DOHH2 (cell line): ENCODE measurements around the gene RBBP8.

Experiments
- EZH2phosphoT487 ChIP-seq: fragments of 200-600 bp; sonication (generic); IDR thresholded peaks from 2 replicates; pipeline ENCODE4 v1.6.1; 2017; ENCODE audit warnings: borderline replicate concordance, mild to moderate bottlenecking, antibody characterized with exemption, low read length, moderate library complexity, mixed read lengths
- TF ChIP-seq, protein P1 (sequence below): fragments of 200-600 bp; sonication (generic); IDR thresholded peaks from one replicate; pipeline ENCODE4 v1.5.1; 2014; ENCODE audit warnings: antibody characterized with exemption, mild to moderate bottlenecking, low read depth, low read length; ENCODE audit not compliant: poor library complexity, severe bottlenecking

GRCh38 chr18:22977847-22978701 lies 44.9 kb downstream of the RBBP8 start:
- TF ChIP-seq, protein P1, sequence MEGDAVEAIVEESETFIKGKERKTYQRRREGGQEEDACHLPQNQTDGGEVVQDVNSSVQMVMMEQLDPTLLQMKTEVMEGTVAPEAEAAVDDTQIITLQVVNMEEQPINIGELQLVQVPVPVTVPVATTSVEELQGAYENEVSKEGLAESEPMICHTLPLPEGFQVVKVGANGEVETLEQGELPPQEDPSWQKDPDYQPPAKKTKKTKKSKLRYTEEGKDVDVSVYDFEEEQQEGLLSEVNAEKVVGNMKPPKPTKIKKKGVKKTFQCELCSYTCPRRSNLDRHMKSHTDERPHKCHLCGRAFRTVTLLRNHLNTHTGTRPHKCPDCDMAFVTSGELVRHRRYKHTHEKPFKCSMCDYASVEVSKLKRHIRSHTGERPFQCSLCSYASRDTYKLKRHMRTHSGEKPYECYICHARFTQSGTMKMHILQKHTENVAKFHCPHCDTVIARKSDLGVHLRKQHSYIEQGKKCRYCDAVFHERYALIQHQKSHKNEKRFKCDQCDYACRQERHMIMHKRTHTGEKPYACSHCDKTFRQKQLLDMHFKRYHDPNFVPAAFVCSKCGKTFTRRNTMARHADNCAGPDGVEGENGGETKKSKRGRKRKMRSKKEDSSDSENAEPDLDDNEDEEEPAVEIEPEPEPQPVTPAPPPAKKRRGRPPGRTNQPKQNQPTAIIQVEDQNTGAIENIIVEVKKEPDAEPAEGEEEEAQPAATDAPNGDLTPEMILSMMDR = no peak
- no peak for TF ChIP-seq EZH2phosphoT487
